Omental fat pad (tissue), 4 donors: ENCODE measurements around the gene TMEM120A. TPM values are rescaled to one million over a fixed set of nuclear protein-coding genes. Genes with fewer than 3 reads are reported as not detected.

ENCODE experiments used
- ATAC-seq: fragments of 150-250 bp; one replicate; pipeline ENCODE4 v1.9.1; 2016; ENCODE audit warnings: mild to moderate bottlenecking, moderate library complexity; ENCODE audit not compliant: low FRiP score
- DNase-seq: peaks from one replicate; pipeline ENCODE4 v3.0.0-alpha.2; 2019; ENCODE audit warnings: low spot score
- total RNA-seq, 4 donors: library from RNA; depleted of rRNA; stranded (reverse); fragments of >200 nt; gene quantifications; one replicate each; pipeline ENCODE4 v1.1.0, GENCODE V29; 2016
- TF ChIP-seq, protein P1 (sequence below), 3 donors: fragments of 450-650 bp; IDR thresholded peaks; one replicate each; pipeline ENCODE4 v1.5.1; 2016 to 2017; ENCODE audit warnings: antibody characterized with exemption in 3 of 3, mild to moderate bottlenecking in 3 of 3, moderate library complexity in 2 of 3

TMEM120A gene
- total RNA-seq, 4 donors from 2014 or later = 34.9 to 104 (median 51.5) TPM

DNA sequence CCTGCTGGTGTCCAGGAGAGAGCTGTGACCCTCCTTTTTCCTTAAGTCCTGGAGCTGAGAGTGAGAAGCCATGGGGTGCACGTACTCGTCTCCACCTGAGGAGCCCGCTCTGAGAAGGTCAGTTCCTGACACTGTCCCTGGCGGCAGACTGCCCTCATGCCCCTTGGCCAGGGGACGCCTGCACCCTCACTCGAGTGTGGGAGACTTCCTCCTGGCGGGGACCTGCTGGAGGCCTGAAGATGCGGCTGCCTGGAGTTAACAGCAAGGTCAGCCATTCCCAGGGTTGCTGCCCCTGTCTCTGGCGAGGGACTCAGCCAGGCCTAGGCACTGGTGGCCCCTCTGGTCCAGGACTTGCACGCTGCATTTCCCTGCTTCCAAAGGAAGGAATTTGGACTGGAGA is 26.4 kb downstream of the TMEM120A start:
- TF ChIP-seq, protein P1, sequence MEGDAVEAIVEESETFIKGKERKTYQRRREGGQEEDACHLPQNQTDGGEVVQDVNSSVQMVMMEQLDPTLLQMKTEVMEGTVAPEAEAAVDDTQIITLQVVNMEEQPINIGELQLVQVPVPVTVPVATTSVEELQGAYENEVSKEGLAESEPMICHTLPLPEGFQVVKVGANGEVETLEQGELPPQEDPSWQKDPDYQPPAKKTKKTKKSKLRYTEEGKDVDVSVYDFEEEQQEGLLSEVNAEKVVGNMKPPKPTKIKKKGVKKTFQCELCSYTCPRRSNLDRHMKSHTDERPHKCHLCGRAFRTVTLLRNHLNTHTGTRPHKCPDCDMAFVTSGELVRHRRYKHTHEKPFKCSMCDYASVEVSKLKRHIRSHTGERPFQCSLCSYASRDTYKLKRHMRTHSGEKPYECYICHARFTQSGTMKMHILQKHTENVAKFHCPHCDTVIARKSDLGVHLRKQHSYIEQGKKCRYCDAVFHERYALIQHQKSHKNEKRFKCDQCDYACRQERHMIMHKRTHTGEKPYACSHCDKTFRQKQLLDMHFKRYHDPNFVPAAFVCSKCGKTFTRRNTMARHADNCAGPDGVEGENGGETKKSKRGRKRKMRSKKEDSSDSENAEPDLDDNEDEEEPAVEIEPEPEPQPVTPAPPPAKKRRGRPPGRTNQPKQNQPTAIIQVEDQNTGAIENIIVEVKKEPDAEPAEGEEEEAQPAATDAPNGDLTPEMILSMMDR (IDR thresholded peaks at IDR 0.05) = no peak
- no peak for ATAC-seq
- DNase-seq = no peak

DNA sequence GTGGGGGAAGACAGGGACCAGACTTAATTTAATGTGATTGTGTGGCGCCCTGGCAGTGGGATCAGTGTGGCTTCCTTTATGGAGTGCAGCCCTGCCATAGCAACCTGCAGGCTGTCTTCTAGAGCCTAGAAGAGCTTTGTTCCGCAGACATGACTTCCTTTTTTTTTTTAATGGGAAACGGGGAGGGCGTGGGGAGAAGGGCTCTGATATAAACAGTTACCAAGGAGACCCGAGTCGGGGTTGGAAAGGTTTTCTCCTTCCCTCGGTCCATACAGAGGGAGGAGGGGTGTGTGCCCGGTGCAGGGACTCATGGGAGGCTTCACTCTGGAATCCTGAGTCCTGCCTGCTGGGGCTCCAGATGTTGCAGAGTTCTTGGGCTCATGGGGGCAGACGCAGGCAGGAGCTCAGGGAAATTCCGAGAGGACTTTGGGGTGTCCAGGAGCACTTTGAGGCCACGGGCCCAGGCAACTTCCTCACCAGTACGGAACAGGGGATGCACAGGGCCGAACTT is 26.9 kb downstream of the TMEM120A start:
- ATAC-seq = no peak
- TF ChIP-seq, protein P1 (IDR thresholded peaks at IDR 0.05) = no peak
- DNase-seq = no peak

DNA sequence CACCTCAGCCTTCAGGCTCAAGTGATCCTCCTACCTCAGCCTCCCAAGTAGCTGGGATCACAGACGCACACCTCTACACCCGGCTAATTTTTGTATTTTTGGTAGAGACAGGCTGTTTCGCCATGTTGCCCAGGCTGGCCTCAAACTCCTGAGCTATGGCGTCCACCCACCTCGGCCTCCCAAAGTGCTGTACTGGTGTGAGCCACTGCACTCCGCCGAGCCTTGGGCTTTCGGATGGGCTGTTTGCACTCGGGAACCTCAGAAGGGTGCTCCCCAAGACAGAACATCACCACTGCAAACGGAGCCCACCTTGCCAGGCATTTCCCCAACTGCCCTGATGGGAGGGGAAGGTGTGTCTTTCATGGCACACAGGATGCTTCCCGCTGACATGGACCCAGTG is 27.3 kb downstream of the TMEM120A start:
- no peak for DNase-seq
- ATAC-seq = no peak

DNA sequence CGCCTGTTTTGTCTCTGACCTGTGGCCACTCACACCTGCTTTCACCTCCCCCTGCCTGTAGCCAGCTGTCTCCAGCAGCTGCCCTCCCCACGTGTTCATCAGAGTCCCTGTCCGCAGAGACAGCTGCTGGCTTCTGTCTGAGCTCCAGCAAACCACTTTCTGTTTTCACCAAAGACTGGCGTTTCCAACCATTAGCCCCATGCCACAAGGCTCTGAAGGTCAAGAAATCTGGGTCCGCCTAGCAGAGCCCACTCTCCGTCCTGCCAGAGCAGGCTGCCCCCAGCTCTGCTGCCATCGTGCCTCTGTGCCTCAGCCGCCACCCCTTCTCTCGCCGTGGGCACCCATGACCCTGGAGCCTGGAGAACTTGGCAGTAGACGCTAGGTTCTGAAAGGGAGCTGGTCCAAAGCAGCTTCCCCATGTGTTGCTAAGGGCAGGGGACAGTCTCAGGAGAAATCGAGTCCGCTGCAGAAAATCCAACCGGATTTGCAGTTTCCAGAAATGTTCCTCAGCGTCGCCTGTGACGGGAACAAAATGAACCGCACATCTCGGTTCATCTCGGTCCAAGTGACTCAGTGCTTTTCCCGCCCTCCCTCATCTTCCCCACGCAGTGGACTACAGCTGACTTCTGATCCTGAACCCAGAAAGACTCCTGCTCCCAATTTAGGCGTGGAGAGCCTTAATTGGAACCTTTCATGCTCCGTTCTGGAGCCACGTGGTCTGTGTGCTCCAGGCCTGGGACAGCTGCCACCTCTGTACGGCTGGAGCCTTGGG is 28.0 kb downstream of the TMEM120A start:
- no peak for DNase-seq
- ATAC-seq = peak; percentile 50
- TF ChIP-seq, protein P1 (IDR thresholded peaks at IDR 0.05) = no peak

More for the DNA sequence above, 27.3 kb downstream of the TMEM120A start:
- TF ChIP-seq, protein P1 (IDR thresholded peaks at IDR 0.05) = no peak

DNA sequence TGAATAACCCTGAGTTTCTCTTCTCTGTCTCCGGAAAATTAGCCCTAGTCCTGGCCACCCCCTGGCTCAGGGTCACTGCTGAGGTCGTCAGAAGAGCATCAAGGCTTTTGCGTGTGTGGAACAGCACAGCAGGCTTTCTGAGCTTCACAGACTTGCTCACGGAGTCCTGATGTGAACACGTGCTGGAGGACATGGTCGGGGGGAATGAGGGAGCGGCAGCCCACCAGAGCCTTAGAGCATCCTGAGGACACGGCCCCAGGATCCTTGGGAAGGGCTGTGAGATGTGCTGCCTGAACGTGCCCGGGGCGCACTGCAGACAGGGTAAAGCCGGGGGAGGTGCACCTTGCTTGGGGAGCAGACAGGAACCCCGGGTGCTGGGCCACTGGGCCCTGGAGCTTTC is 28.8 kb downstream of the TMEM120A start:
- TF ChIP-seq, protein P1 (IDR thresholded peaks at IDR 0.05) = no peak
- no peak for DNase-seq
- ATAC-seq = no peak

DNA sequence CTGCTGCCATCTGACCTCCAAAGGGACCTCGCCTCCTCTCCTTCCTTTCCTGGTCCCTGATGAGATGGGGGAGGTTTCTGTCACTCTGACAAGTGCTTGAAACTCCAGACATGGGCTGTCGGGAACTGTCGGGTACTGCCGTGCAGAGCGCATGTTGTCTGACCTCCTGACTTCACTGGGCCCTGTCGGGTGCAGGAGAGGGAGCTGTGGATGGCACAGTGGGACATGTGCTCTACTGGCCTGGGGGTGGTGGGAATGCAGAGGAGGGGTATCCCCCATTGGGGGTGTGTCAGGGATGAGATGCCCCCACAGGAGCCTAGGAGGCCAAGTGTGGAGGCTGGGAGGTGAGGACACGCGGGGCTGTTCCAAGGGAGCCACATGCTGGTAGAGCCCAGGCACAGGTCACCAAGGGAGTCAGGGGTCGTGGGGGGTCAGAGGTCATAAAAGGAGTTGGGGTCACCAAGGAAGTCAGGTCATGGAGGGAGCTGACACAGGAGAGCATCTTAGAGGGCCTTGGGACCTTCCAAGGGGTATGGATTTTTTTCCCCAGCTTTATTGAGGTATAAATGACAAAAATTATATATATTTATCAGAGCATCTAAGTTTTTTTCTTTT is 30.9 kb downstream of the TMEM120A start:
- DNase-seq (no peak), ATAC-seq (no peak)
- TF ChIP-seq, protein P1 (IDR thresholded peaks at IDR 0.05) = no peak
